Loucy (cell line): ENCODE results near the gene SOBP.

Source experiments
- H2AFZ ChIP-seq: fragments of 200-600 bp; sonication (generic); 2 replicates; pipeline ENCODE4 v1.6.0; 2016; ENCODE audit warnings: antibody characterized with exemption, mild to moderate bottlenecking, low read length, moderate library complexity
- H3F3A ChIP-seq: fragments of 200-600 bp; 2 replicates; pipeline ENCODE4 v1.6.0; 2016; ENCODE audit warnings: antibody characterized with exemption, low read depth, mild to moderate bottlenecking
- H3K27me3 ChIP-seq: fragments of 200-600 bp; sonication (generic); 2 replicates; pipeline ENCODE4 v1.6.1; 2014; ENCODE audit warnings: low read length, mild to moderate bottlenecking; ENCODE audit not compliant: insufficient read depth, poor library complexity, severe bottlenecking
- H3K36me3 ChIP-seq: fragments of 200-600 bp; sonication (generic); 2 replicates; pipeline ENCODE4 v1.6.1; 2016; ENCODE audit warnings: low read length; ENCODE audit not compliant: insufficient read depth
- H3K4me1 ChIP-seq: fragments of 200-600 bp; sonication (generic); 2 replicates; pipeline ENCODE4 v1.5.1; 2014; ENCODE audit warnings: low read length, mild to moderate bottlenecking; ENCODE audit not compliant: insufficient read depth, poor library complexity, severe bottlenecking
- H3K4me2 ChIP-seq: fragments of 200-600 bp; sonication (generic); 2 replicates; pipeline ENCODE4 v1.6.0; 2014; ENCODE audit warnings: antibody characterized with exemption, low read length, low read depth, mild to moderate bottlenecking; ENCODE audit not compliant: poor library complexity, severe bottlenecking
- H3K4me3 ChIP-seq: fragments of 200-600 bp; sonication (generic); 2 replicates; pipeline ENCODE4 v1.5.1; 2014; ENCODE audit warnings: low read length, mild to moderate bottlenecking, mixed read lengths; ENCODE audit not compliant: poor library complexity, severe bottlenecking
- H3K79me2 ChIP-seq: fragments of 200-600 bp; sonication (generic); 2 replicates; pipeline ENCODE4 v1.6.1; 2014; ENCODE audit warnings: low read length; ENCODE audit not compliant: insufficient read depth
- H3K9ac ChIP-seq: fragments of 200-600 bp; sonication (generic); 2 replicates; pipeline ENCODE4 v1.6.0; 2014; ENCODE audit warnings: mild to moderate bottlenecking, low read depth, low read length, moderate library complexity; ENCODE audit not compliant: poor library complexity, severe bottlenecking
- H3K9me2 ChIP-seq: fragments of 200-600 bp; sonication (generic); replicated peaks from 2 replicates; pipeline ENCODE4 v1.6.1; 2016; ENCODE audit warnings: low read depth, low read length, mixed read lengths
- H3K9me3 ChIP-seq: fragments of 200-600 bp; sonication (generic); 2 replicates; pipeline ENCODE4 v1.6.1; 2014; ENCODE audit warnings: mild to moderate bottlenecking, antibody characterized with exemption, low read length, low read depth; ENCODE audit not compliant: insufficient read depth
- H4K20me1 ChIP-seq: fragments of 200-600 bp; sonication (generic); 2 replicates; pipeline ENCODE4 v1.6.0; 2014; ENCODE audit warnings: antibody characterized with exemption, low read length, mild to moderate bottlenecking; ENCODE audit not compliant: insufficient read depth, poor library complexity, severe bottlenecking
- CTCF ChIP-seq: fragments of 200-600 bp; sonication (generic); conservative IDR thresholded peaks from 2 replicates; pipeline ENCODE4 v1.5.1; 2014; ENCODE audit warnings: mild to moderate bottlenecking, antibody characterized with exemption, low read length
- EZH2phosphoT487 ChIP-seq: fragments of 200-600 bp; IDR thresholded peaks from 2 replicates; pipeline ENCODE4 v1.6.1; 2018; ENCODE audit warnings: antibody characterized with exemption, mild to moderate bottlenecking, moderate library complexity, borderline replicate concordance

The SOBP gene

GRCh38 chr6:107585815-107586435 is 96.0 kb downstream of the SOBP start:
- H3K4me1 ChIP-seq, result peaks cover 5% of the 10 kb centered on the region
- H3K36me3 ChIP-seq, result no peaks in the 10 kb centered on the region; the same call in 1 of the 2 replicates
- no peaks in the 10 kb centered on the region for H3K79me2 ChIP-seq
- H3K27me3 ChIP-seq, result no peaks in the 10 kb centered on the region
- H3F3A ChIP-seq, result no peaks in the 10 kb centered on the region
- no peaks in the 10 kb centered on the region for H3K9me2 ChIP-seq
- H4K20me1 ChIP-seq, result no peaks in the 10 kb centered on the region
- TF ChIP-seq CTCF (no peak), EZH2phosphoT487 (no peak)
- H2AFZ ChIP-seq, result no peak overlapping the region
- no peak overlapping the region for H3K9ac ChIP-seq
- no peak overlapping the region for H3K4me3 ChIP-seq
- H3K9me3 ChIP-seq, result no peaks in the 10 kb centered on the region
- H3K4me2 ChIP-seq, result no peak overlapping the region

DNA sequence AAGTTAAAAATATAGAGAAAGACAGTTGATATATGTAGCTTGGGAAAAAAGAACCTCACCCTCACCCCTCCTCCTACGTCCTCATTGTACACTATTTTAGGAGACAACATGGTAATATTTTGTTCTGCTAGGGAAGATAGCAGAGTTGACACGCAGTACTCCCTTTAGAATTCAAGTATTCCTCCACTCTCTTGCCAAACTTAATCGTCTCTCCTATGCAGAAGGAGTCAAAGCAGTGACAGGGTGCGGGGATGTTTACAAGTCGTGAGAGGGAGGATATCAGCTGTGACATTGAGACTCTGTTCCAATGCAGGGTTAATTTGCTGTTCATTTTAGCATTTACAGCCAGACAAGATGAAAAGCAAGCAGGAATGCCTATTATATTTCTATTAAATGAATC is 97.5 kb downstream of the SOBP start:
- no peak overlapping the region for H3K9ac ChIP-seq
- H3F3A ChIP-seq, result no peaks in the 10 kb centered on the region
- no peaks in the 10 kb centered on the region for H4K20me1 ChIP-seq
- peaks cover 7% of the 10 kb centered on the region for H3K4me1 ChIP-seq
- H3K4me3 ChIP-seq, result no peak overlapping the region
- no peak overlapping the region for H3K4me2 ChIP-seq
- H3K9me2 ChIP-seq, result no peaks in the 10 kb centered on the region
- TF ChIP-seq CTCF (no peak), EZH2phosphoT487 (no peak)
- peaks cover 4% of the 10 kb centered on the region; the same call in 1 of the 2 replicates for H3K36me3 ChIP-seq
- no peak overlapping the region for H2AFZ ChIP-seq
- no peaks in the 10 kb centered on the region for H3K9me3 ChIP-seq
- no peaks in the 10 kb centered on the region for H3K79me2 ChIP-seq
- H3K27me3 ChIP-seq, result no peaks in the 10 kb centered on the region

GRCh38 chr6:107589199-107589598 is 99.3 kb downstream of the SOBP start:
- Histone ChIP-seq H3K4me2 (no peak overlapping the region), H3K27me3 (no peaks in the 10 kb centered on the region), H2AFZ (no peak overlapping the region), H3F3A (no peaks in the 10 kb centered on the region), H4K20me1 (no peaks in the 10 kb centered on the region), H3K9me2 (no peaks in the 10 kb centered on the region), H3K9me3 (no peaks in the 10 kb centered on the region), H3K4me3 (no peak overlapping the region), H3K4me1 (peaks cover 10% of the 10 kb centered on the region), H3K36me3 (peaks cover 4% of the 10 kb centered on the region; the same call in 1 of the 2 replicates), H3K79me2 (no peaks in the 10 kb centered on the region), H3K9ac (no peak overlapping the region)
- TF ChIP-seq CTCF, result no peak
- TF ChIP-seq EZH2phosphoT487, result no peak
